DMS153 treated with DMSO at 0.1 percent for 48 hours (cell line): ENCODE measurements around the gene MARCO.
"Not testable (repeated sequence)": the region's sequence is repeated elsewhere in the genome, so short reads cannot be mapped to it uniquely, and the experiment has no call there.

Experiments used
- DNase-seq: peaks from one replicate; lab custom pipeline; 2025; ENCODE audit not compliant: unreplicated experiment; lab: John Stamatoyannopoulos, UW

Gene MARCO

DNA sequence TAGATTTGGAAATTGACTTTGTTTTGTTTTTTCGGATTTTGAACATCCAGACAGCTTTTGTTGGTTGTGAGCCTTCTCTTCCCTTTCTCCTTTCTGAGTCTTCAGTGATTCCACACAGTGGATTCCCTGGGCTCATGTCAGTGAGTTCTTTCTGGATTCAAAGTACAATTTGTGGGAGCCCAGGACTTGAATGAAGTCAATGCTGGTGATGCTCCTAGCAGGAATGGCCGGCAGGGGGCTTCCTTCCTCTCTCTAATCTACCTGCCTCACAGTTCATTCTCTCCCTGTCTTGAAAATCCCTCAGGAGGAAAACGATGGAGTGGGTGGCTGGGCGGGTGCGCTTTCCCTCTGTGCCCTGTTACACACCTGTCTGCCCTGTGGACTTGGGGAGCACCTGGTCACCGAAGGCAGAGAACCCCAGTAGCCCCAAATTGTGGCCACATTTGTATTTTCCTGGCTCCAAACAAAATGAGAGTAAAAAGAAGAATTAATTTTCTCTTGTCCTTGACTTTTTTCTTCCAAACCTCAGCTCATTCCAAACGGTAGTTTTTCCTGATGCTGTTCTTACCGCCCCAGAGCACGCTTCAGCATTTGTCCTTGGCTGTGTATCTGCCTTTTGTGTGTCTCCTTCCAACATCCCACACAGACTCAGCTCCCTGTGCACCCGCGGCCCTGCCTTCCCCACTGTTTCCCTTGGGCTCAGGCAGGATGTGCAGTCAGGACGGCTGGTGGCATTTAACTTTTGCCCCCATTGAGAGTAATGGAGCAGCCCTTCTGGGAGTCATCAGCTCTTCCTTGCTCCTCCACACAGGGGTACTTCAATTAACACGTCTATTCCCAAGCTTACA, 86.6 kb downstream of the MARCO start:
- DNase-seq: no peak

DNA sequence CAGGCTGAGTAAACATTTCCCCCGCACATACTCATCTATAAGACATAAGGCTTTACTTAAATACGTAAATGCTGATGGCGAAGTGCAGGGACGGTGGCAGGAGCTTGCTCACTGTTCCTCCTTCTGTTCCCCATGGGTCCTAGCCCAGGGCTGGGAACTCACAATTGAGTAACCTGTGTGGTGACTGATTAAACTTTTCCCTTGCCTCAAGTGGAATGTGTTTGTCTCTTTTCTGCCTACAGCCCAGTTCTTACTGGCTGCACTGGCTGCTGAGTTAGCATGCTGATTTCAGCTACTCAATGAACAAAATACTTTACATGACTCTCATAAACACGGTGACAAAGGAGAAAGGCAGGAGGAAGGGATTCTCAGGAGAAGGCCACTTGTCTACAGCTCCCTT, 87.3 kb downstream of the MARCO start:
- no peak for DNase-seq

DNA sequence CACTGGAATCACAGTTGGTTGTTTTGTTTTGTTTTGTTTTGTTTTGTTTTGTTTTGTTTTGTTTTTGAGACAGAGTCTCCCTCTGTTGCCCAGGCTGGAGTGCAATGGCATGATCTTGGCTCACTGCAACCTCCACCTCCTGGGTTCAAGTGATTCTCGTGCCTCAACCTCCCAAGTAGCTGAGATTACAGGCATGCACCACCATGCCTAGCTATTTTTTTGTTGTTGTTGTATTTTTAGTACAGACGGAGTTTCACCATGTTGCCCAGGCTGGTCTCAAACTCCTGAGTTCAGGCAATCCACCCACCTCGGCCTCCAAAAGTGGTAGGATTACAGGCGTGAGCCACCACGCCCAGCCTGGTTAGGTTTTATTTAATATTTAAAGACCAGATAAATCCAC, 95.9 kb downstream of the MARCO start:
- not testable (repeated sequence) for DNase-seq

DNA sequence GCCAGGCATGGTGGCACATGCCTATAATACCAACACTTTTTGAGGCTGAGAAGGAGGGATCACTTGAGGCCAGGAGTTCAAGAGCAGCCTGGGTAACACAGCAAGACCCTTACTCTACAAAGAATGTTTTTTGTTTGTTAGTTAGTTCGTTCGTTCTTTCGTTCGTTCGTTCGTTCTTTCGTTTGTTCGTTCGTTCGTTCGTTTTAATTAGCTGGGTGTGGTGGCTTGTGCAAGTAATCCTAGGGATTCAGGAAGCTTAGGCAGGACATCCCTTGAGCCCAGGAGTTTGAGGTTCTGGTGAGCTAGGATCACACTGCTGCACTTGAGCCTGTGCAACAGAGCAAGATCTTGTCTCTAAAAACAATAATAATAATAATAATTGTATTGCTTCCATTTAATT, 98.7 kb downstream of the MARCO start:
- no peak for DNase-seq
